ENCODE measurements around the gene PLET1.

DNA sequence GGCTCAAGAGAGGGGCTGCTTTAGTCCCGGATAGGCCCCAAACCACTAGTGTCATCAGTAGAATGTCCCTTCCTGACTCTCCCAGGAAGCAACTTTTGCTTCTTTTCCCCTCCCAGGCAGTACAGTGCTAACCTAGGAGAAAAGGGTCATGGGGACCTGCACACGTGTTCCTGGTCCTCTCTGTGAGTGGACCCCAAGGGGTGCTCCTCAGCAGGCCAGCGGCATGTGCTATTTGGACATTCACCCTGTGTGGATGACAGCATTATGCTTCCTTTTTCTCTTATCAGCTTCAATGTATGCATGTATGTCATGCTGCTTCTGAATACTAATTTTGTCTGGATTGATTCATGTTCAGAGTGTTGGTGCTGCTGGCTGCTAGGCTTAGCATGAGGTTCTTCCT, 18.1 kb upstream of the PLET1 start:
- TF ChIP-seq POLR2A (IDR thresholded peaks at IDR 0.05; ENCODE audit: low read length) (no peak), GATA1 (IDR thresholded peaks at IDR 0.05; ENCODE audit: low read depth, low read length) (no peak)
